Bronchial epithelial cell (primary cell): ENCODE measurements around the gene GABRE. TPM values are rescaled to one million over a fixed set of nuclear protein-coding genes. Genes with fewer than 3 reads are reported as not detected.

Experiments
- DNase-seq: peaks from one replicate; pipeline ENCODE4 v3.0.0-alpha.2; 2010; ENCODE audit warnings: low read depth
- FAIRE-seq: peaks from 2 replicates; lab custom pipeline; 2011; peaks lifted over from hg19 to GRCh38; lab: Jason Lieb, UNC
- H3K27me3 ChIP-seq: 2 replicates; pipeline ENCODE4 v1.5.1; 2011; ENCODE audit warnings: low read length; ENCODE audit not compliant: control insufficient read depth, insufficient read depth
- H3K36me3 ChIP-seq: 2 replicates; pipeline ENCODE4 v1.5.1; 2011; ENCODE audit warnings: low read length; ENCODE audit not compliant: control insufficient read depth, insufficient read depth
- H3K4me3 ChIP-seq: 2 replicates; pipeline ENCODE4 v1.5.1; 2011; ENCODE audit warnings: mild to moderate bottlenecking, low read depth, low read length, control low read depth
- CTCF ChIP-seq: IDR thresholded peaks from 2 replicates; pipeline ENCODE4 v1.5.1; 2011; ENCODE audit warnings: mild to moderate bottlenecking, moderate library complexity, low read length, control low read depth, inconsistent platforms; ENCODE audit not compliant: insufficient read depth, severe bottlenecking
- total RNA-seq: library from RNA; depleted of rRNA; stranded (reverse); fragments of >200 nt; gene quantifications from 2 replicates; pipeline ENCODE4 v1.2.1, GENCODE V29; 2014

Gene GABRE
- total RNA-seq, 1 donor from 2014 or later: 29.2 TPM

- peak; percentile 53 for DNase-seq
- TF ChIP-seq CTCF: no peak
- H3K4me3 ChIP-seq: no peak overlapping the region
- FAIRE-seq: no peak
- H3K27me3 ChIP-seq: no peaks in the 10 kb centered on the region
- H3K36me3 ChIP-seq: no peaks in the 10 kb centered on the region
Measured at GRCh38 chrX:151938172-151938571, 36.3 kb downstream of the GABRE start.

- no peak for DNase-seq
- TF ChIP-seq CTCF: no peak
- Histone ChIP-seq H3K4me3 (no peak overlapping the region), H3K27me3 (no peaks in the 10 kb centered on the region), H3K36me3 (no peaks in the 10 kb centered on the region)
- FAIRE-seq: no peak
Measured at GRCh38 chrX:151935358-151935757, 39.1 kb downstream of the GABRE start.

GRCh38 chrX:151929126-151929525 lies 45.4 kb downstream of the GABRE start:
- no peaks in the 10 kb centered on the region for H3K27me3 ChIP-seq
- DNase-seq (no peak), FAIRE-seq (no peak)
- no peaks in the 10 kb centered on the region for H3K36me3 ChIP-seq
- no peak overlapping the region for H3K4me3 ChIP-seq
- no peak for TF ChIP-seq CTCF

- TF ChIP-seq CTCF: no peak
- no peaks in the 10 kb centered on the region for H3K36me3 ChIP-seq
- FAIRE-seq (peak; percentile 13), DNase-seq (no peak)
- no peak overlapping the region for H3K4me3 ChIP-seq
- H3K27me3 ChIP-seq: no peaks in the 10 kb centered on the region
Measured at GRCh38 chrX:151923648-151924047, 50.8 kb downstream of the GABRE start.

- no peak for DNase-seq
- Histone ChIP-seq H3K27me3 (no peaks in the 10 kb centered on the region), H3K4me3 (no peak overlapping the region), H3K36me3 (no peaks in the 10 kb centered on the region)
- no peak for TF ChIP-seq CTCF
- FAIRE-seq: no peak
Measured at GRCh38 chrX:151922692-151923091, 51.8 kb downstream of the GABRE start.

- no peak for TF ChIP-seq CTCF
- DNase-seq (no peak), FAIRE-seq (no peak)
- no peaks in the 10 kb centered on the region for H3K27me3 ChIP-seq
- H3K4me3 ChIP-seq: no peak overlapping the region
- H3K36me3 ChIP-seq: no peaks in the 10 kb centered on the region
Measured at GRCh38 chrX:151921866-151922265, 52.6 kb downstream of the GABRE start.
